WTC11 (cell line): ENCODE results near the gene HTRA1. TPM values are rescaled to one million over a fixed set of nuclear protein-coding genes. Genes with fewer than 3 reads are reported as not detected.

Experiments
- ATAC-seq: fragments of 200-7000 bp; cut with Tn5 transposase; 2 replicates; pipeline ENCODE4 v1.10.0; 2021; ENCODE audit warnings: mild to moderate bottlenecking, moderate library complexity
- CTCF ChIA-PET: fragments of 300-600 bp; sonication (Branson Sonifier 250); formaldehyde crosslinking; loops from one replicate; lab custom pipeline; 2021; ENCODE audit warnings: antibody characterized with exemption; lab: Charles Lee
- POLR2A ChIA-PET: fragments of 350-600 bp; sonication (Branson Sonifier 250); formaldehyde crosslinking; loops from one replicate; lab custom pipeline; 2021; ENCODE audit warnings: antibody characterized with exemption; lab: Charles Lee
- DNase-seq: peaks from one replicate; pipeline ENCODE4 v3.0.0; 2021; ENCODE audit warnings: low spot score
- H3K27ac Mint-ChIP-seq: 2 replicates; pipeline ENCODE4 v1.8.0; 2021; ENCODE audit warnings: mixed read lengths
- H3K27me3 Mint-ChIP-seq: 2 replicates; pipeline ENCODE4 v1.8.0; 2021; ENCODE audit warnings: low read depth, mild to moderate bottlenecking, moderate library complexity, mixed read lengths
- H3K36me3 Mint-ChIP-seq: 2 replicates; pipeline ENCODE4 v1.8.0; 2021; ENCODE audit warnings: mixed read lengths
- H3K4me1 Mint-ChIP-seq: 2 replicates; pipeline ENCODE4 v1.8.0; 2022; ENCODE audit warnings: mixed read lengths
- H3K4me3 Mint-ChIP-seq: 2 replicates; pipeline ENCODE4 v1.8.0; 2021; ENCODE audit warnings: mild to moderate bottlenecking, moderate library complexity, mixed read lengths
- H3K9me3 Mint-ChIP-seq: 2 replicates; pipeline ENCODE4 v1.8.0; 2021; ENCODE audit warnings: mixed read lengths
- CBFB ChIP-seq: sonication (generic); formaldehyde crosslinking; IDR thresholded peaks from 2 replicates; pipeline ENCODE4 v1.8.1; 2022; ENCODE audit warnings: mild to moderate bottlenecking, low read depth, missing genetic modification reagents
- CREM ChIP-seq: sonication (generic); formaldehyde crosslinking; IDR thresholded peaks from 2 replicates; pipeline ENCODE4 v1.8.1; 2022; ENCODE audit warnings: mild to moderate bottlenecking, missing genetic modification reagents, moderate library complexity
- CTCF ChIP-seq: fragments of 200-600 bp; IDR thresholded peaks from 2 replicates; pipeline ENCODE4 v1.8.0; 2022; ENCODE audit warnings: antibody characterized with exemption
- FOXJ3 ChIP-seq: sonication (generic); formaldehyde crosslinking; IDR thresholded peaks from 2 replicates; pipeline ENCODE4 v1.9.0; 2021; ENCODE audit warnings: missing genetic modification reagents, mild to moderate bottlenecking, borderline replicate concordance
- GRHL2 ChIP-seq: fragments of 250-450 bp; sonication (Bioruptor Pico); IDR thresholded peaks from 2 replicates; pipeline ENCODE4 v1.8.0; 2022; ENCODE audit warnings: mild to moderate bottlenecking, moderate library complexity; ENCODE audit not compliant: insufficient replicate concordance, severe bottlenecking
- MXD4 ChIP-seq: fragments of 250-450 bp; sonication (Bioruptor Pico); IDR thresholded peaks from 2 replicates; pipeline ENCODE4 v1.8.0; 2021; ENCODE audit warnings: mild to moderate bottlenecking, moderate library complexity, borderline replicate concordance
- NFATC4 ChIP-seq: fragments of 250-450 bp; sonication (Bioruptor Pico); IDR thresholded peaks from 2 replicates; pipeline ENCODE4 v1.9.0; 2021; ENCODE audit warnings: mild to moderate bottlenecking
- NR1H2 ChIP-seq: sonication (generic); formaldehyde crosslinking; IDR thresholded peaks from 2 replicates; pipeline ENCODE4 v1.9.0; 2021; ENCODE audit warnings: mild to moderate bottlenecking, moderate library complexity, missing genetic modification reagents
- NR2C2 ChIP-seq: sonication (generic); formaldehyde crosslinking; IDR thresholded peaks from 2 replicates; pipeline ENCODE4 v1.8.0; 2022; ENCODE audit warnings: mild to moderate bottlenecking, missing genetic modification reagents
- OVOL2 ChIP-seq: fragments of 250-450 bp; sonication (Bioruptor Pico); IDR thresholded peaks from 2 replicates; pipeline ENCODE4 v1.9.0; 2021; ENCODE audit warnings: mild to moderate bottlenecking, borderline replicate concordance
- RORB ChIP-seq: fragments of 250-450 bp; sonication (Bioruptor Pico); IDR thresholded peaks from 2 replicates; pipeline ENCODE4 v1.9.0; 2021; ENCODE audit warnings: mild to moderate bottlenecking
- SMAD4 ChIP-seq: sonication (generic); formaldehyde crosslinking; IDR thresholded peaks from 2 replicates; pipeline ENCODE4 v1.8.0; 2022; ENCODE audit warnings: mild to moderate bottlenecking, missing genetic modification reagents
- STAT6 ChIP-seq: sonication (generic); formaldehyde crosslinking; conservative IDR thresholded peaks from 2 replicates; pipeline ENCODE4 v1.8.1; 2023; ENCODE audit warnings: mild to moderate bottlenecking, low read depth, missing genetic modification reagents, moderate library complexity
- USF2 ChIP-seq: sonication (generic); formaldehyde crosslinking; IDR thresholded peaks from 2 replicates; pipeline ENCODE4 v1.8.1; 2023; ENCODE audit warnings: mild to moderate bottlenecking, missing genetic modification reagents, moderate library complexity
- ZBTB21 ChIP-seq: sonication (generic); formaldehyde crosslinking; IDR thresholded peaks from 2 replicates; pipeline ENCODE4 v1.8.1; 2023; ENCODE audit warnings: mild to moderate bottlenecking, missing genetic modification reagents, borderline replicate concordance
- ZBTB43 ChIP-seq: sonication (generic); formaldehyde crosslinking; IDR thresholded peaks from 2 replicates; pipeline ENCODE4 v1.8.1; 2023; ENCODE audit warnings: mild to moderate bottlenecking, missing genetic modification reagents
- ZNF416 ChIP-seq: fragments of 250-450 bp; sonication (Bioruptor Pico); IDR thresholded peaks from 2 replicates; pipeline ENCODE4 v1.9.0; 2021; ENCODE audit warnings: mild to moderate bottlenecking, inconsistent platforms
- ZNF671 ChIP-seq: fragments of 250-450 bp; sonication (Bioruptor Pico); IDR thresholded peaks from 2 replicates; pipeline ENCODE4 v1.8.0; 2021; ENCODE audit warnings: mild to moderate bottlenecking
- total RNA-seq: library from RNA; stranded (reverse); gene quantifications from 3 replicates; pipeline ENCODE4 v1.2.3, GENCODE V29; 2021
- TF ChIP-seq, protein P1 (sequence below): sonication (generic); formaldehyde crosslinking; IDR thresholded peaks from 2 replicates; pipeline ENCODE4 v1.8.0; 2023; ENCODE audit warnings: missing genetic modification reagents
- TF ChIP-seq, protein P2 (sequence below): sonication (generic); formaldehyde crosslinking; IDR thresholded peaks from 2 replicates; pipeline ENCODE4 v1.8.0; 2022; ENCODE audit warnings: mild to moderate bottlenecking, missing genetic modification reagents
- TF ChIP-seq, protein P3 (sequence below): sonication (generic); formaldehyde crosslinking; IDR thresholded peaks from 2 replicates; pipeline ENCODE4 v1.8.1; 2023; ENCODE audit warnings: mild to moderate bottlenecking, missing genetic modification reagents, borderline replicate concordance

The HTRA1 gene
- total RNA-seq, 1 experiment from 2014 or later = 18.3 TPM

GRCh38 chr10:122509323-122509722 lies 48.0 kb downstream of the HTRA1 start:
- H3K27ac Mint-ChIP-seq = no peak overlapping the region
- TF ChIP-seq CTCF = no peak
- no peak for TF ChIP-seq CBFB
- TF ChIP-seq ZNF416 (CRISPR knock-in tag) = no peak
- no peak for TF ChIP-seq USF2
- TF ChIP-seq, protein P1, sequence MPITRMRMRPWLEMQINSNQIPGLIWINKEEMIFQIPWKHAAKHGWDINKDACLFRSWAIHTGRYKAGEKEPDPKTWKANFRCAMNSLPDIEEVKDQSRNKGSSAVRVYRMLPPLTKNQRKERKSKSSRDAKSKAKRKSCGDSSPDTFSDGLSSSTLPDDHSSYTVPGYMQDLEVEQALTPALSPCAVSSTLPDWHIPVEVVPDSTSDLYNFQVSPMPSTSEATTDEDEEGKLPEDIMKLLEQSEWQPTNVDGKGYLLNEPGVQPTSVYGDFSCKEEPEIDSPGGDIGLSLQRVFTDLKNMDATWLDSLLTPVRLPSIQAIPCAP = no peak
- no peak for TF ChIP-seq SMAD4
- TF ChIP-seq, protein P2, sequence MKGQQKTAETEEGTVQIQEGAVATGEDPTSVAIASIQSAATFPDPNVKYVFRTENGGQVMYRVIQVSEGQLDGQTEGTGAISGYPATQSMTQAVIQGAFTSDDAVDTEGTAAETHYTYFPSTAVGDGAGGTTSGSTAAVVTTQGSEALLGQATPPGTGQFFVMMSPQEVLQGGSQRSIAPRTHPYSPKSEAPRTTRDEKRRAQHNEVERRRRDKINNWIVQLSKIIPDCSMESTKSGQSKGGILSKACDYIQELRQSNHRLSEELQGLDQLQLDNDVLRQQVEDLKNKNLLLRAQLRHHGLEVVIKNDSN = no peak
- TF ChIP-seq NR2C2 = no peak
- TF ChIP-seq STAT6 (CRISPR knock-in tag) = no peak
- no peak for TF ChIP-seq NR1H2
- ATAC-seq (no peak), DNase-seq (no peak)
- no peaks in the 10 kb centered on the region for H3K27me3 Mint-ChIP-seq
- POLR2A ChIA-PET = no interaction called here
- CTCF ChIA-PET = interaction anchor here (2.2 kb wide), 1 partner anchor 211 kb away, joined by 10 read pairs; no protein-coding TSS in a partner anchor
- H3K4me3 Mint-ChIP-seq = no peak overlapping the region
- peaks cover 5% of the 10 kb centered on the region; the same call in 1 of the 2 replicates for H3K4me1 Mint-ChIP-seq
- H3K9me3 Mint-ChIP-seq = no peaks in the 10 kb centered on the region
- H3K36me3 Mint-ChIP-seq = no peaks in the 10 kb centered on the region; the same call in 1 of the 2 replicates

GRCh38 chr10:122510326-122510725 lies 49.0 kb downstream of the HTRA1 start:
- DNase-seq (no peak), ATAC-seq (peak; percentile 44; the same call in 1 of the 2 replicates)
- POLR2A ChIA-PET = no interaction called here
- Mint-ChIP-seq H3K4me3 (no peak overlapping the region), H3K27ac (no peak overlapping the region), H3K4me1 (peaks cover 5% of the 10 kb centered on the region; the same call in 1 of the 2 replicates), H3K36me3 (no peaks in the 10 kb centered on the region; the same call in 1 of the 2 replicates), H3K9me3 (no peaks in the 10 kb centered on the region), H3K27me3 (no peaks in the 10 kb centered on the region)
- CTCF ChIA-PET = interaction anchor here (1.4 kb wide), 1 partner anchor 55 kb away, joined by 8 read pairs; no protein-coding TSS in a partner anchor
- TF ChIP-seq OVOL2 = no peak
- no peak for TF ChIP-seq ZBTB43 (CRISPR knock-in tag)
- no peak for TF ChIP-seq ZNF416 (CRISPR knock-in tag)
- no peak for TF ChIP-seq FOXJ3 (CRISPR knock-in tag)
- no peak for TF ChIP-seq MXD4
- no peak for TF ChIP-seq CREM (CRISPR knock-in tag)
- TF ChIP-seq NFATC4 (CRISPR knock-in tag) = no peak
- TF ChIP-seq RORB (CRISPR knock-in tag) = no peak
- TF ChIP-seq ZNF671 = no peak
- TF ChIP-seq CTCF = no peak
- TF ChIP-seq ZBTB21 (CRISPR knock-in tag) = no peak
- TF ChIP-seq, protein P3, sequence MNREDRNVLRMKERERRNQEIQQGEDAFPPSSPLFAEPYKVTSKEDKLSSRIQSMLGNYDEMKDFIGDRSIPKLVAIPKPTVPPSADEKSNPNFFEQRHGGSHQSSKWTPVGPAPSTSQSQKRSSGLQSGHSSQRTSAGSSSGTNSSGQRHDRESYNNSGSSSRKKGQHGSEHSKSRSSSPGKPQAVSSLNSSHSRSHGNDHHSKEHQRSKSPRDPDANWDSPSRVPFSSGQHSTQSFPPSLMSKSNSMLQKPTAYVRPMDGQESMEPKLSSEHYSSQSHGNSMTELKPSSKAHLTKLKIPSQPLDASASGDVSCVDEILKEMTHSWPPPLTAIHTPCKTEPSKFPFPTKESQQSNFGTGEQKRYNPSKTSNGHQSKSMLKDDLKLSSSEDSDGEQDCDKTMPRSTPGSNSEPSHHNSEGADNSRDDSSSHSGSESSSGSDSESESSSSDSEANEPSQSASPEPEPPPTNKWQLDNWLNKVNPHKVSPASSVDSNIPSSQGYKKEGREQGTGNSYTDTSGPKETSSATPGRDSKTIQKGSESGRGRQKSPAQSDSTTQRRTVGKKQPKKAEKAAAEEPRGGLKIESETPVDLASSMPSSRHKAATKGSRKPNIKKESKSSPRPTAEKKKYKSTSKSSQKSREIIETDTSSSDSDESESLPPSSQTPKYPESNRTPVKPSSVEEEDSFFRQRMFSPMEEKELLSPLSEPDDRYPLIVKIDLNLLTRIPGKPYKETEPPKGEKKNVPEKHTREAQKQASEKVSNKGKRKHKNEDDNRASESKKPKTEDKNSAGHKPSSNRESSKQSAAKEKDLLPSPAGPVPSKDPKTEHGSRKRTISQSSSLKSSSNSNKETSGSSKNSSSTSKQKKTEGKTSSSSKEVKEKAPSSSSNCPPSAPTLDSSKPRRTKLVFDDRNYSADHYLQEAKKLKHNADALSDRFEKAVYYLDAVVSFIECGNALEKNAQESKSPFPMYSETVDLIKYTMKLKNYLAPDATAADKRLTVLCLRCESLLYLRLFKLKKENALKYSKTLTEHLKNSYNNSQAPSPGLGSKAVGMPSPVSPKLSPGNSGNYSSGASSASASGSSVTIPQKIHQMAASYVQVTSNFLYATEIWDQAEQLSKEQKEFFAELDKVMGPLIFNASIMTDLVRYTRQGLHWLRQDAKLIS (CRISPR knock-in tag) = no peak
- TF ChIP-seq GRHL2 (CRISPR knock-in tag) = no peak
